ENCODE data around the gene PRDX2. TPM values are rescaled to one million over a fixed set of nuclear protein-coding genes. Genes with fewer than 3 reads are reported as not detected.

The PRDX2 gene
- total RNA-seq, 3 donors from 2014 or later, result 225 to 266 (median 256) TPM

- Histone ChIP-seq H3K4me1 (ENCODE audit: low read depth) (peaks cover 37% of the 10 kb centered on the region), H3K4me3 (peak within 1 kb of the TSS; percentile 38), H3K9me3 (no peaks in the 10 kb centered on the region), H3K36me3 (ENCODE audit: low read depth) (no peaks in the 10 kb centered on the region)
- intact Hi-C loops (cut with DNase I, micrococcal nuclease), result no loop called here
- no peak for TF ChIP-seq CTCF (IDR thresholded peaks at IDR 0.05)
- ATAC-seq (peak; percentile 81), DNase-seq (peak; percentile 97 to 98 (median 98))
Measured at GRCh38 chr19:12774588-12775555, 26.7 kb downstream of the PRDX2 start, which contains the start of gene HOOK2. Gene HOOK2 (minus strand): TSS chr19:12775552. CDS start chr19:12775449, 103 bp downstream.

- intact Hi-C loops (cut with DNase I, micrococcal nuclease), result no loop called here
- Histone ChIP-seq H3K4me1 (ENCODE audit: low read depth) (peaks cover 32% of the 10 kb centered on the region), H3K36me3 (ENCODE audit: low read depth) (no peaks in the 10 kb centered on the region), H3K4me3 (no peak overlapping the region), H3K9me3 (no peaks in the 10 kb centered on the region)
- no peak for TF ChIP-seq CTCF (IDR thresholded peaks at IDR 0.05)
- ATAC-seq, result no peak
- no peak for DNase-seq
Measured at GRCh38 chr19:12773571-12773970, 28.0 kb downstream of the PRDX2 start.

GRCh38 chr19:12772323-12772722, 29.3 kb downstream of the PRDX2 start:
- TF ChIP-seq CTCF (IDR thresholded peaks at IDR 0.05), result no peak
- Histone ChIP-seq H3K4me1 (ENCODE audit: low read depth) (peaks cover 26% of the 10 kb centered on the region), H3K36me3 (ENCODE audit: low read depth) (no peaks in the 10 kb centered on the region), H3K9me3 (no peaks in the 10 kb centered on the region), H3K4me3 (no peak overlapping the region)
- ATAC-seq (no peak), DNase-seq (no peak)
- intact Hi-C loops (cut with DNase I, micrococcal nuclease), result no loop called here

GRCh38 chr19:12770922-12771321, 30.7 kb downstream of the PRDX2 start:
- no peaks in the 10 kb centered on the region for H3K36me3 ChIP-seq (ENCODE audit: low read depth)
- no peak for ATAC-seq

GRCh38 chr19:12769689-12770088, 31.9 kb downstream of the PRDX2 start:
- DNase-seq, result peak; percentile 59 to 79 (median 78)
- peak; percentile 86 for ATAC-seq
- H3K36me3 ChIP-seq (ENCODE audit: low read depth), result no peaks in the 10 kb centered on the region

More at GRCh38 chr19:12770922-12771321, 30.7 kb downstream of the PRDX2 start:
- DNase-seq, result no peak
- TF ChIP-seq CTCF (IDR thresholded peaks at IDR 0.05), result no peak
- no peak overlapping the region for H3K4me3 ChIP-seq
- peaks cover 26% of the 10 kb centered on the region for H3K4me1 ChIP-seq (ENCODE audit: low read depth)
- intact Hi-C loops (cut with DNase I, micrococcal nuclease), result no loop called here
- H3K9me3 ChIP-seq, result no peaks in the 10 kb centered on the region

More at GRCh38 chr19:12769689-12770088, 31.9 kb downstream of the PRDX2 start:
- Histone ChIP-seq H3K4me1 (ENCODE audit: low read depth) (peaks cover 24% of the 10 kb centered on the region), H3K9me3 (no peaks in the 10 kb centered on the region), H3K4me3 (no peak overlapping the region)
- no peak for TF ChIP-seq CTCF (IDR thresholded peaks at IDR 0.05)
- intact Hi-C loops (cut with DNase I, micrococcal nuclease), result loop anchor here in 1 of 2 donors (5.0 kb wide), 1 partner anchor 78 kb away; no protein-coding TSS in a partner anchor
